Cardiac fibroblast (primary cell): Measurements from ENCODE around the gene TAS1R2.

ENCODE experiments used
- DNase-seq, 2 donors: peaks; one replicate each; pipeline versions ENCODE4 v3.0.0 to v3.0.0-alpha.2; 2010; ENCODE audit warnings: low read depth in 2 of 2
- H3K4me3 ChIP-seq, 2 donors: replicated peaks in 1 of 2; 1 replicate in 1 of 2; 2 replicates in 1 of 2; pipeline ENCODE4 v1.5.1; 2011; ENCODE audit warnings: low read depth in 2 of 2, low read length in 2 of 2, mild to moderate bottlenecking in 2 of 2, moderate library complexity in 1 of 2
- CTCF ChIP-seq: IDR thresholded peaks from one replicate; pipeline ENCODE4 v1.5.1; 2011; ENCODE audit warnings: low read depth, mild to moderate bottlenecking, low read length, inconsistent platforms

Gene TAS1R2

DNA sequence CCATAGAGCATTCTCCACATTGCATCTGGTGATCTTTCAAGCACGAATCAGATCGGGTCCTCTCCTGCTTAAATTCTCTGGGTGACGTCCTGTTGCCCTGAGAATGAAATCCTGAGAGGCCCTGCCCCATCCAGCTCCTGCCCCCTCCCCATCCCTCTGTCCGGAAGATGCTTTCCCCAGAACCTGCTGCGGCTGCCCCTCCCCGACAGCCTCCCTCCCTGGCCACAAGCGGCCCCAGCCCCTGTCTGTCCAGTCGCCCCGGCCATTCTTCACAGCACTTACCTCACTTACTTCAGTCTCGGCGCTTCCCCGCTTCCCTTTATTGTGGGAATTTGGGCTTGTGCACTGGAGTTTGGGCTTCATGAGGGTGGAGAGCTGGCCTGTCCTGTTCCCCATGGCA lies 40.3 kb downstream of the TAS1R2 start:
- no peak for TF ChIP-seq CTCF
- H3K4me3 ChIP-seq, result no peak overlapping the region
- DNase-seq, result no peak

- H3K4me3 ChIP-seq, result no peak overlapping the region
- no peak for TF ChIP-seq CTCF
- DNase-seq, result no peak
Measured at GRCh38 chr1:18817795-18818435, 41.5 kb downstream of the TAS1R2 start.

- no peak overlapping the region for H3K4me3 ChIP-seq
- no peak for TF ChIP-seq CTCF
- DNase-seq, result no peak
Measured at GRCh38 chr1:18817316-18817715, 42.1 kb downstream of the TAS1R2 start.

DNA sequence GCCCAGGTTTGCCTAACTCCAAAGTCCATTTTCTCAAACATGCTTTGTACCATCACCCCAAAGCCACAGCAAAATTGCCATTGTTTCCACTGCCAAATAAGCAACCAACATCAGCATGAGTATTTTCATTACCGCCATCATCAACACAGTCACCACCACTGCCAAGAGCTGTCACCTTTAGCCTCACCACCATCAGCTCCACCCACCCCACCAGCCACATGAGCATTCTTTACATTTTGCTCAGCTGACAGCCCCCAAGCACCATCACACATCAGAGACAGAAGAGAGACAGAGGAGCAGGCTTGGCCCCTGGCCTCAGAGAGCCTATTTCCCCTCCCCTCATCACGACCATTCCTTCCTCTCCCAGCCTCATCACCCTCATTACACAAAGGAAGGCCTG lies 42.7 kb downstream of the TAS1R2 start:
- peak; percentile 8 for DNase-seq
- no peak for TF ChIP-seq CTCF
- no peak overlapping the region for H3K4me3 ChIP-seq

DNA sequence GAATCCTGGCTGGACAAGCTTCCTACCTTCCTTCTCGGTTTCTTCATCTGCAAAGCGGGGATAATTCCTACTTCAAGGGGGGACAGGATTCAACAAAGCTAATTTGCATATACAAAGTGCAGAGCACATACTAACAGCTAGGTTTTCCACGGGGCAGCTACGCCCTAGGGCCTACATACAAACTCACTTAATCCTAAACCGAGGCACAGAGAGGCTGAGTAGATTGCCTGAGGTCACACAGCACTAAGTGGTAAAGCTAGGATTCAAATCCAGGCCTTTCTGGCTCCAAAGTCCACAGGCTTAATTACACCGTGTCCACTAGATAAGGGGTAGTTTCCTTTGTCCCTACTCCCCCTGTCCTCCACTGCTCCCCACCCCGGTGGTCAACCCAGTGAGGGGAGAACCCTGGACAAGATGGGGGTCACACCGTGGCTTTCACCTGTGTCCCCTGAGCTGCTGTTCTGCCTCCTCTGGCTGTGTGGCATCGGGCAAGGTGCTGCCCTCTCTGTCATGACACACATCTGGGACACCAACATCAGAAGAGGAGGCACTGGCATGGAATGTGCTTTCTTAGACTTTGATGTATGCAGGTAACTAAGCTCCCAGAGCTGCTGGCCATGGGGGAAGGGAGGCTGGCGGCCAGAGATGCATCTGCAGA lies 44.5 kb downstream of the TAS1R2 start:
- DNase-seq, result no peak
- H3K4me3 ChIP-seq, result no peak overlapping the region
- no peak for TF ChIP-seq CTCF

- DNase-seq, result no peak
- no peak for TF ChIP-seq CTCF
- no peak overlapping the region for H3K4me3 ChIP-seq
Measured at GRCh38 chr1:18814425-18814824, 45.0 kb downstream of the TAS1R2 start.
